NB4 (cell line): ENCODE results near the gene ATP1A4.

Source experiments
- POLR2A ChIP-seq: IDR thresholded peaks from 2 replicates; pipeline ENCODE4 v1.6.1; 2011; ENCODE audit warnings: mild to moderate bottlenecking; ENCODE audit not compliant: insufficient read length; ENCODE audit errors: extremely low read depth
- TF ChIP-seq, protein P1 (sequence below): IDR thresholded peaks from one replicate; pipeline ENCODE4 v1.5.1; 2012; ENCODE audit warnings: low read depth, low read length
- TF ChIP-seq, protein P2 (sequence below): IDR thresholded peaks from 2 replicates; pipeline ENCODE4 v1.6.1; 2011; ENCODE audit warnings: low read depth, low read length

DNA sequence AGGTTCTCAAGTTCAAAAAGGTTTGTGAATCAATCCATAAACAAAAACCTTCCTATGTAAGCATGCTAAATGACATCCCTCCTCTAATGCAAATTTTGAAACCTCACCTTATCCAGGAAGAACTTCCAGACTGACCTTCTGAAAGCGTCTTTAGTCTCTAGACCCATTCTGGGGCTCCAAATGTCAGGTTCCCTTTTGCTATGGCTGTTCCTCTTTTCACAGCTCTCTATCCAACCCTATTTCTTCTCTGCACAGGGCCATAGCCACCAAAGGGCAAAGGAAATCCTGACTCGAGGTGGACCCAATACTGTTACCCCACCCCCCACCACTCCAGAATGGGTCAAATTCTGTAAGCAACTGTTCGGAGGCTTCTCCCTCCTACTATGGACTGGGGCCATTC lies 3.4 kb downstream of the ATP1A4 start:
- TF ChIP-seq, protein P1, sequence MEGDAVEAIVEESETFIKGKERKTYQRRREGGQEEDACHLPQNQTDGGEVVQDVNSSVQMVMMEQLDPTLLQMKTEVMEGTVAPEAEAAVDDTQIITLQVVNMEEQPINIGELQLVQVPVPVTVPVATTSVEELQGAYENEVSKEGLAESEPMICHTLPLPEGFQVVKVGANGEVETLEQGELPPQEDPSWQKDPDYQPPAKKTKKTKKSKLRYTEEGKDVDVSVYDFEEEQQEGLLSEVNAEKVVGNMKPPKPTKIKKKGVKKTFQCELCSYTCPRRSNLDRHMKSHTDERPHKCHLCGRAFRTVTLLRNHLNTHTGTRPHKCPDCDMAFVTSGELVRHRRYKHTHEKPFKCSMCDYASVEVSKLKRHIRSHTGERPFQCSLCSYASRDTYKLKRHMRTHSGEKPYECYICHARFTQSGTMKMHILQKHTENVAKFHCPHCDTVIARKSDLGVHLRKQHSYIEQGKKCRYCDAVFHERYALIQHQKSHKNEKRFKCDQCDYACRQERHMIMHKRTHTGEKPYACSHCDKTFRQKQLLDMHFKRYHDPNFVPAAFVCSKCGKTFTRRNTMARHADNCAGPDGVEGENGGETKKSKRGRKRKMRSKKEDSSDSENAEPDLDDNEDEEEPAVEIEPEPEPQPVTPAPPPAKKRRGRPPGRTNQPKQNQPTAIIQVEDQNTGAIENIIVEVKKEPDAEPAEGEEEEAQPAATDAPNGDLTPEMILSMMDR = no peak
- no peak for TF ChIP-seq POLR2A
- TF ChIP-seq, protein P2, sequence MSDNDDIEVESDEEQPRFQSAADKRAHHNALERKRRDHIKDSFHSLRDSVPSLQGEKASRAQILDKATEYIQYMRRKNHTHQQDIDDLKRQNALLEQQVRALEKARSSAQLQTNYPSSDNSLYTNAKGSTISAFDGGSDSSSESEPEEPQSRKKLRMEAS = no peak
